Hepatocyte (in vitro differentiated cells): ENCODE measurements around the gene INMT. TPM values are rescaled to one million over a fixed set of nuclear protein-coding genes. Genes with fewer than 3 reads are reported as not detected.

ENCODE experiments used
- DNase-seq: peaks from one replicate; pipeline ENCODE4 v3.0.0-alpha.2; 2016; ENCODE audit warnings: low spot score
- H2AFZ ChIP-seq: fragments of 200-600 bp; sonication (generic); 2 replicates; pipeline ENCODE4 v1.6.0; 2016; ENCODE audit warnings: antibody characterized with exemption, mild to moderate bottlenecking
- H3K27ac ChIP-seq: fragments of 200-600 bp; sonication (generic); 2 replicates; pipeline ENCODE4 v1.5.1; 2016; ENCODE audit warnings: mild to moderate bottlenecking
- H3K27me3 ChIP-seq: fragments of 200-600 bp; sonication (generic); 2 replicates; pipeline ENCODE4 v1.6.1; 2016
- H3K36me3 ChIP-seq: fragments of 200-600 bp; sonication (generic); replicated peaks from 2 replicates; pipeline ENCODE4 v1.5.1; 2016; ENCODE audit warnings: low read depth; ENCODE audit not compliant: insufficient read depth
- H3K4me1 ChIP-seq: fragments of 200-600 bp; sonication (generic); 2 replicates; pipeline ENCODE4 v1.5.1; 2016; ENCODE audit warnings: mild to moderate bottlenecking, moderate library complexity; ENCODE audit not compliant: insufficient read depth
- H3K4me2 ChIP-seq: fragments of 200-600 bp; sonication (generic); 2 replicates; pipeline ENCODE4 v1.6.0; 2016
- H3K4me3 ChIP-seq: fragments of 200-600 bp; sonication (generic); 2 replicates; pipeline ENCODE4 v1.5.1; 2016; ENCODE audit warnings: mild to moderate bottlenecking
- H3K79me2 ChIP-seq: fragments of 200-600 bp; sonication (generic); 2 replicates; pipeline ENCODE4 v1.6.0; 2017; ENCODE audit warnings: mild to moderate bottlenecking
- H3K9me2 ChIP-seq: fragments of 200-600 bp; sonication (generic); replicated peaks from 2 replicates; pipeline ENCODE4 v1.6.0; 2017; ENCODE audit warnings: mild to moderate bottlenecking; ENCODE audit not compliant: insufficient read depth
- H3K9me3 ChIP-seq: fragments of 200-600 bp; sonication (generic); 2 replicates; pipeline ENCODE4 v1.5.1; 2016; ENCODE audit warnings: low read depth, mild to moderate bottlenecking
- H4K20me1 ChIP-seq: fragments of 200-600 bp; sonication (generic); 2 replicates; pipeline ENCODE4 v1.6.0; 2016; ENCODE audit warnings: mild to moderate bottlenecking; ENCODE audit not compliant: insufficient read depth, poor library complexity, severe bottlenecking
- CTCF ChIP-seq: fragments of 200-600 bp; sonication (generic); IDR thresholded peaks from 2 replicates; pipeline ENCODE4 v1.5.1; 2016; ENCODE audit warnings: antibody characterized with exemption, mild to moderate bottlenecking; ENCODE audit not compliant: poor library complexity
- EZH2 ChIP-seq: fragments of 200-600 bp; sonication (generic); IDR thresholded peaks from 2 replicates; pipeline ENCODE4 v1.6.1; 2016; ENCODE audit warnings: antibody characterized with exemption, mild to moderate bottlenecking, borderline replicate concordance
- EZH2phosphoT487 ChIP-seq: fragments of 200-600 bp; sonication (generic); IDR thresholded peaks from one replicate; pipeline ENCODE4 v1.6.1; 2018; ENCODE audit warnings: antibody characterized with exemption, mild to moderate bottlenecking, low read depth, moderate library complexity; ENCODE audit not compliant: unreplicated experiment, severe bottlenecking
- WGBS: methylation state at CpG from one replicate; pipeline ENCODE4 v1.1.6; 2016; ENCODE audit warnings: low lambda C conversion rate; ENCODE audit errors: missing lambda C conversion rate; 5-methylcytosine and 5-hydroxymethylcytosine counted together
- polyA plus RNA-seq: library from polyadenylated mRNA; unstranded; fragments of >200 nt; fragmentation: Nextera tagmentation; extraction: Ambion mirVana; gene quantifications from 2 replicates; pipeline ENCODE4 v1.2.1, GENCODE V29; 2016
- total RNA-seq: library from RNA; depleted of rRNA; stranded (reverse); fragments of >200 nt; gene quantifications from 2 replicates; pipeline ENCODE4 v1.2.3, GENCODE V29; 2014

INMT gene
- total and polyA plus RNA-seq, 2 experiments from 2014 or later, result 17.4 to 18.4 TPM

- 94% methylated on average over 4 of the region's 4 CpGs for WGBS
- Histone ChIP-seq H3K4me1 (no peaks in the 10 kb centered on the region), H3K4me2 (no peak overlapping the region), H3K4me3 (no peak overlapping the region), H3K9me3 (no peaks in the 10 kb centered on the region), H2AFZ (no peak overlapping the region), H3K27ac (no peak overlapping the region), H3K9me2 (no peaks in the 10 kb centered on the region), H3K36me3 (no peaks in the 10 kb centered on the region), H3K27me3 (peaks cover 6% of the 10 kb centered on the region), H4K20me1 (no peaks in the 10 kb centered on the region), H3K79me2 (no peaks in the 10 kb centered on the region)
- TF ChIP-seq EZH2 (no peak), CTCF (no peak), EZH2phosphoT487 (no peak)
- DNase-seq, result no peak
Measured at GRCh38 chr7:30736291-30736690, 15.6 kb upstream of the INMT start.

- WGBS, result 95% methylated on average over 6 of the region's 6 CpGs
- no peaks in the 10 kb centered on the region for H4K20me1 ChIP-seq
- H3K27ac ChIP-seq, result no peak overlapping the region
- no peaks in the 10 kb centered on the region for H3K36me3 ChIP-seq
- no peak overlapping the region for H3K4me3 ChIP-seq
- no peak for DNase-seq
- no peaks in the 10 kb centered on the region for H3K79me2 ChIP-seq
- H2AFZ ChIP-seq, result no peak overlapping the region
- H3K9me3 ChIP-seq, result no peaks in the 10 kb centered on the region
- no peaks in the 10 kb centered on the region for H3K9me2 ChIP-seq
- no peaks in the 10 kb centered on the region for H3K4me1 ChIP-seq
- H3K27me3 ChIP-seq, result peaks cover 6% of the 10 kb centered on the region
- no peak overlapping the region for H3K4me2 ChIP-seq
- no peak for TF ChIP-seq EZH2
- no peak for TF ChIP-seq EZH2phosphoT487
- TF ChIP-seq CTCF, result no peak
Measured at GRCh38 chr7:30738026-30738915, 13.7 kb upstream of the INMT start.

- Histone ChIP-seq H3K27me3 (peaks cover 6% of the 10 kb centered on the region), H4K20me1 (no peaks in the 10 kb centered on the region), H3K9me3 (no peaks in the 10 kb centered on the region), H3K27ac (no peak overlapping the region), H3K79me2 (no peaks in the 10 kb centered on the region), H2AFZ (no peak overlapping the region), H3K4me1 (no peaks in the 10 kb centered on the region), H3K9me2 (no peaks in the 10 kb centered on the region), H3K4me3 (no peak overlapping the region), H3K4me2 (no peak overlapping the region), H3K36me3 (no peaks in the 10 kb centered on the region)
- TF ChIP-seq EZH2 (no peak), CTCF (no peak)
- WGBS, result 86% methylated on average over 2 of the region's 2 CpGs
- no peak for DNase-seq
Measured at GRCh38 chr7:30739691-30740090, 12.2 kb upstream of the INMT start.
